Measurements from ENCODE around the gene CLDN10.

CLDN10 gene

DNA sequence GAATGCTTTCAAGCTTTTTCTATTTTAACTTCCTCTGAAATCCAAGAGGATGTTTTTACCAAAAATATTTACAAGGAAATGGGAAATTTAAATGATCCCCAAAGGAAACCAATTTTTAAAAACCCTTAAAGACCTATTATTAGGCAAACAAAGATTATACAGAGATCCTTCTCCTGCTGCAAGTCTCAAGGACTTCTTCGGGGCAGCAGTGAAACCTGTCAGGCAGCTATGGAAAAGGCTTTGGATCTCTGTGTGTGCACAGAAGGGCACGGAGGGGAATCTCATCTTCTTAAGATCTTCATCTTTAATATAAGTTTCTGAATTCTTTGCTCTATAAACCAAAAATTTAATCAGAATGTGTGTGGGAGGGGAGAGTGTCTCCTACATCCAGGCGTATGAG, 36.0 kb upstream of the CLDN10 start:
- DNase-seq (ENCODE audit: extremely low spot score) = no peak
- TF ChIP-seq BHLHE40 (IDR thresholded peaks at IDR 0.05; ENCODE audit: borderline replicate concordance) (no peak), NFRKB (IDR thresholded peaks at IDR 0.05) (no peak), CTBP1 (IDR thresholded peaks at IDR 0.05; ENCODE audit: borderline replicate concordance) (no peak), ELF4 (IDR thresholded peaks at IDR 0.05) (no peak)
- POLR2A ChIA-PET = no interaction called here
- CTCF ChIA-PET = interaction anchor here (1.2 kb wide), 1 partner anchor 21 kb away, joined by 3 read pairs; no protein-coding TSS in a partner anchor

DNA sequence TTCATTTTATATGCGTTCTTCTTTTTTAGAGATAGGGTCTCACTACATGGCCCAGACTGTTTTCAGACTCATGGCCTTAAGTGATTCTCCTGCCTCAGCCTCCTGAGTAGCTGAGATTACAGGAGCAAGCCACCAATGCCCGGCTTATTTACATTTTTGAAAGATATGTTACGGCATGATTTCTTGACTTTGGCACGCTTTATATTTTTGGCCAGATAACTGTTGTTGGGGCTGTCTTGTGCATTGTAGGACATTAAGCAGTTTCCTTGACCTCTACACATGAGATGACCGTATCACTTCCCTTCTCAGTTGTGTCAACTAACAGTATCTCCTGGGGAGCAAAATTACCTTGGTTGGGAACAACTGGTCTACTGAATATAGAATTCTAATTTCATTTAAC, 28.9 kb upstream of the CLDN10 start:
- no peak for TF ChIP-seq TARDBP (IDR thresholded peaks at IDR 0.05)
- TF ChIP-seq CTBP1 (IDR thresholded peaks at IDR 0.05; ENCODE audit: borderline replicate concordance) = no peak
- TF ChIP-seq, protein P1, sequence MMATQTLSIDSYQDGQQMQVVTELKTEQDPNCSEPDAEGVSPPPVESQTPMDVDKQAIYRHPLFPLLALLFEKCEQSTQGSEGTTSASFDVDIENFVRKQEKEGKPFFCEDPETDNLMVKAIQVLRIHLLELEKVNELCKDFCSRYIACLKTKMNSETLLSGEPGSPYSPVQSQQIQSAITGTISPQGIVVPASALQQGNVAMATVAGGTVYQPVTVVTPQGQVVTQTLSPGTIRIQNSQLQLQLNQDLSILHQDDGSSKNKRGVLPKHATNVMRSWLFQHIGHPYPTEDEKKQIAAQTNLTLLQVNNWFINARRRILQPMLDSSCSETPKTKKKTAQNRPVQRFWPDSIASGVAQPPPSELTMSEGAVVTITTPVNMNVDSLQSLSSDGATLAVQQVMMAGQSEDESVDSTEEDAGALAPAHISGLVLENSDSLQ (IDR thresholded peaks at IDR 0.05) = no peak
- TF ChIP-seq L3MBTL2 (conservative IDR thresholded peaks at IDR 0.05) = no peak
- no peak for TF ChIP-seq FOXA1 (IDR thresholded peaks at IDR 0.05)
- no peak for TF ChIP-seq FOXM1 (IDR thresholded peaks at IDR 0.05; ENCODE audit: borderline replicate concordance)
- no peak for TF ChIP-seq ARNT (IDR thresholded peaks at IDR 0.05)
- TF ChIP-seq FOXK2 (IDR thresholded peaks at IDR 0.05) = no peak
- TF ChIP-seq SUZ12 (IDR thresholded peaks at IDR 0.05) = no peak
- TF ChIP-seq SP1 (IDR thresholded peaks at IDR 0.05) = no peak
- TF ChIP-seq LEF1 (IDR thresholded peaks at IDR 0.05; ENCODE audit: borderline replicate concordance) = no peak
- TF ChIP-seq BHLHE40 (IDR thresholded peaks at IDR 0.05; ENCODE audit: borderline replicate concordance) = no peak
- TF ChIP-seq ZNF384 (IDR thresholded peaks at IDR 0.05) = no peak
- TF ChIP-seq NFRKB (IDR thresholded peaks at IDR 0.05) = no peak
- TF ChIP-seq ELF4 (IDR thresholded peaks at IDR 0.05) = no peak
- CTCF ChIA-PET = interaction anchor here (0.7 kb wide), 1 partner anchor 1444 kb away, joined by 3 read pairs; no protein-coding TSS in a partner anchor
- DNase-seq (ENCODE audit: extremely low spot score) = no peak
- POLR2A ChIA-PET = no interaction called here

DNA sequence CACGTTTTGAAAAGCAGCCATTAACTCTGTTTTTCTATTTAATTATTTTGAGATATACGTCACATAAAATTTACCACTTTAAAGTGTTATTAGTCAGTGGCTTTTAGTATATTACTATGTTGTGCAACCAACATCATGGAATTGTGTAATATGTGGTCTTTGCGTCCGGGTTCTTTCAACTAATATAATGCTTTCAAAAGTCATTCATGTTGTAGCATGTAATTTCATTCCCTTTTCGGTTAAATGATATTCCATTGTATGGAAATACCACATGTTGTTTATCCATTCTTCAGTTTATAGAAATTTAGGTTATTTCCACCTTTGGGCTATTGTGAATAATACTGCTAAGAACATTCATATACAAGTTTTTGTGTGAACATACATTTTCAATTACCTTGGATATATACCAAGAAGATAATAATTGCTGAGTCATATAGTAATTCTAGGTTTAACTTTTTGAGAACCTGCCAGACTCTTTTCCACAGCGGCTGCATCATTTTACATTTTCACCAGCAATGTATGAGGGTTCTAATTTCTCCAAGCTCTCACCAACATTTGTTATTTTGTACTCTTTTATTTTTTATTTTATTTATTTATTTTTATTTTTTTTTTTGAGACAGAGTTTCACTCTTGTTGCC, 28.1 kb upstream of the CLDN10 start:
- ChIA-PET POLR2A (no interaction called here), CTCF (no interaction called here)
- TF ChIP-seq FOXK2 (IDR thresholded peaks at IDR 0.05) (no peak), FOXM1 (IDR thresholded peaks at IDR 0.05; ENCODE audit: borderline replicate concordance) (no peak), ELF4 (IDR thresholded peaks at IDR 0.05) (no peak), SUZ12 (IDR thresholded peaks at IDR 0.05) (no peak), LEF1 (IDR thresholded peaks at IDR 0.05; ENCODE audit: borderline replicate concordance) (no peak), BHLHE40 (IDR thresholded peaks at IDR 0.05; ENCODE audit: borderline replicate concordance) (no peak), L3MBTL2 (conservative IDR thresholded peaks at IDR 0.05) (no peak), NFRKB (IDR thresholded peaks at IDR 0.05) (no peak), ARNT (IDR thresholded peaks at IDR 0.05) (no peak), HDGF (IDR thresholded peaks at IDR 0.05; ENCODE audit: borderline replicate concordance) (no peak), ZNF384 (IDR thresholded peaks at IDR 0.05) (no peak), SP1 (IDR thresholded peaks at IDR 0.05) (no peak)
- TF ChIP-seq, protein P1 (IDR thresholded peaks at IDR 0.05) = no peak
- no peak for DNase-seq (ENCODE audit: extremely low spot score)

DNA sequence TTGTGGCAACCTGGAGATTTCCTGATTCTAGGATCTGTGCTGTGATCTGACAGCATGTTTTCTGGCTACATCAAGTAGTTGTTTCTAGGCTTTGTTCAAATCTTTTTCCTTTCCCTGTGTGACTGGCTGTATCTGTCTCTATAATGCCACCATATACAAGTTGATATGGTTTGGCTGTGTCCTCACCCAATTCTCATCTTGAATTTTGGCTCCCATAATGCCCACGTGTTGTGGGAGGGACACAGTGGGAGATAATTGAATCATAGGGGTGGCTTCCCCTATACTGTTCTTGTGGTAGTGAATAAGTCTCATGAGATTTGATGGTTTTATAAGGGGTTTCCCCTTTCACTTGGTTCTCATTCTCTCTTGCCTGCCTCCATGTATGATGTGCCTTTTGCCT, 24.6 kb upstream of the CLDN10 start:
- TF ChIP-seq LEF1 (IDR thresholded peaks at IDR 0.05; ENCODE audit: borderline replicate concordance) (no peak), HDGF (IDR thresholded peaks at IDR 0.05; ENCODE audit: borderline replicate concordance) (no peak), ELF4 (IDR thresholded peaks at IDR 0.05) (no peak), SP1 (IDR thresholded peaks at IDR 0.05) (no peak), L3MBTL2 (conservative IDR thresholded peaks at IDR 0.05) (no peak), FOXM1 (IDR thresholded peaks at IDR 0.05; ENCODE audit: borderline replicate concordance) (no peak), SUZ12 (IDR thresholded peaks at IDR 0.05) (no peak), NFRKB (IDR thresholded peaks at IDR 0.05) (no peak), TARDBP (IDR thresholded peaks at IDR 0.05) (no peak), FOXA1 (IDR thresholded peaks at IDR 0.05) (no peak), CTBP1 (IDR thresholded peaks at IDR 0.05; ENCODE audit: borderline replicate concordance) (no peak), BHLHE40 (IDR thresholded peaks at IDR 0.05; ENCODE audit: borderline replicate concordance) (no peak), FOXK2 (IDR thresholded peaks at IDR 0.05) (no peak), ARNT (IDR thresholded peaks at IDR 0.05) (no peak), ZNF384 (IDR thresholded peaks at IDR 0.05) (no peak)
- TF ChIP-seq, protein P1 (IDR thresholded peaks at IDR 0.05) = no peak
- POLR2A ChIA-PET = no interaction called here
- DNase-seq (ENCODE audit: extremely low spot score) = no peak
- CTCF ChIA-PET = interaction anchor here (1.5 kb wide), 1 partner anchor 10 kb away, joined by 3 read pairs; no protein-coding TSS in a partner anchor

DNA sequence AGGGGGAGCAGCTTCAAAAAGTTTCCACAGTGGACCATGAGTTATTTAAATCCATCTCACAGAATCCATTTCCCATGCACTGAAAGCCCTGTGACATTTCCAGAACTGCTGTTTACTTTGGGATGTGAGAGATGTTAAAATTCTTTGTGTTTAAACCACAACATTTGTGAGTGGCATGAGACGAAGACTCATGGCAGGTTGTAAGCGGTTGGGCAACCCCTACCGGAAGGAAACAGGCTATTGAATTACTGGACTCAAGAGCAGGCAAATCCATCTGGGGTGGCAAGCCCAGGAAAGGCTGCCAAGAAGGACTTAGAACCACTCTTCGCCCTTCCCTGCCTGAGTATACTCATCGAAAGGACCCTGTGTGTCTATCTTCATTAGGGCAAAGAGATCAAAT, 22.3 kb upstream of the CLDN10 start:
- no peak for DNase-seq (ENCODE audit: extremely low spot score)
- CTCF ChIA-PET = no interaction called here
- no peak for TF ChIP-seq FOXK2 (IDR thresholded peaks at IDR 0.05)
- TF ChIP-seq, protein P1 (IDR thresholded peaks at IDR 0.05) = no peak
- no peak for TF ChIP-seq CTBP1 (IDR thresholded peaks at IDR 0.05; ENCODE audit: borderline replicate concordance)
- POLR2A ChIA-PET = no interaction called here

Measured in HEK293T (cell line).